K562 (cell line): ENCODE measurements around the gene NETO1. TPM values are rescaled to one million over a fixed set of nuclear protein-coding genes. Genes with fewer than 3 reads are reported as not detected.

Experiments
- ATAC-seq: fragments of 200-7000 bp; cut with Tn5 transposase; 3 replicates; pipeline ENCODE4 v1.9.1; 2020; ENCODE audit warnings: moderate library complexity
- BruUV-seq: library from RNA; stranded (reverse); fragments of 400-500 nt; replicated peaks from 2 replicates; lab custom pipeline; 2021; lab: Mats Ljungman, UMichigan
- CTCF ChIA-PET: fragments of 300-600 bp; formaldehyde crosslinking; extraction: SDS; loops from one replicate; lab custom pipeline; 2021; ENCODE audit warnings: low intra/inter-chr PET ratio; lab: Yijun Ruan, JAX
- POLR2A ChIA-PET: fragments of 300-600, 350-650 bp; sonication (Branson Sonifier 250); formaldehyde crosslinking; extraction: SDS; loops from one replicate; lab custom pipeline; 2021; ENCODE audit warnings: antibody characterized with exemption, inconsistent platforms; lab: Yijun Ruan, JAX
- DNase-seq, 4 experiments: peaks; one replicate each; pipeline versions ENCODE4 v3.0.0 to v3.0.0-alpha.2; 2011 to 2018; ENCODE audit warnings: low spot score in 3 of 4, mixed read lengths in 3 of 4; ENCODE audit errors: extremely low read depth in 1 of 4
- FAIRE-seq: peaks from 2 replicates; lab custom pipeline; 2011; peaks lifted over from hg19 to GRCh38; lab: Jason Lieb, UNC
- H2AFZ ChIP-seq: 2 replicates; pipeline ENCODE4 v1.6.0; 2011; ENCODE audit warnings: low read depth, low read length, control low read depth, inconsistent platforms
- H3K27ac ChIP-seq: fragments of 200-600 bp; 3 replicates; pipeline ENCODE4 v1.8.0; 2011; ENCODE audit warnings: low read depth, mild to moderate bottlenecking, control low read depth, inconsistent platforms, low read length, moderate library complexity, mixed read lengths; ENCODE audit errors: extremely low read depth
- H3K27me3 ChIP-seq, 2 experiments: fragments of 300-600 bp in 1 of 2; 2 replicates in 1 of 2; 3 replicates in 1 of 2; pipeline versions ENCODE4 v1.6.0 to v1.8.0; 2011; ENCODE audit warnings: inconsistent platforms in 2 of 2, low read length in 2 of 2, mild to moderate bottlenecking in 1 of 2, mixed read lengths in 1 of 2, moderate library complexity in 1 of 2; ENCODE audit not compliant: control insufficient read depth in 2 of 2, insufficient read depth in 2 of 2
- H3K36me3 ChIP-seq: fragments of 300-600 bp; 3 replicates; pipeline ENCODE4 v1.8.0; 2011; ENCODE audit warnings: mild to moderate bottlenecking, low read length, inconsistent platforms; ENCODE audit not compliant: control insufficient read depth, insufficient read depth
- H3K4me1 ChIP-seq, 2 experiments: fragments of 200-600 bp in 1 of 2; replicated peaks in 1 of 2; 2 replicates in 1 of 2; 3 replicates in 1 of 2; pipeline versions ENCODE4 v1.5.1 to v1.8.0; 2011; ENCODE audit warnings: inconsistent platforms in 2 of 2, low read length in 2 of 2, mild to moderate bottlenecking in 1 of 2, mixed read lengths in 1 of 2, moderate library complexity in 1 of 2; ENCODE audit not compliant: control insufficient read depth in 2 of 2, insufficient read depth in 2 of 2
- H3K4me2 ChIP-seq: 2 replicates; pipeline ENCODE4 v1.6.1; 2011; ENCODE audit warnings: low read length, control low read depth, inconsistent platforms, mixed read lengths; ENCODE audit not compliant: insufficient read depth
- H3K4me3 ChIP-seq: fragments of 200-600 bp; sonication (generic), shearing (Covaris generic); 2 replicates; pipeline ENCODE4 v1.5.1; 2016; ENCODE audit warnings: control low read depth, inconsistent platforms
- H3K79me2 ChIP-seq: fragments of 200-600 bp; 3 replicates; pipeline ENCODE4 v1.8.0; 2011; ENCODE audit warnings: low read length, inconsistent platforms; ENCODE audit not compliant: control insufficient read depth, insufficient read depth
- H3K9ac ChIP-seq, 2 experiments: 2 replicates each; pipeline versions ENCODE4 v1.6.0 to v1.6.1; 2011; ENCODE audit warnings: low read depth in 2 of 2, low read length in 2 of 2, control low read depth in 1 of 2, inconsistent platforms in 1 of 2, mild to moderate bottlenecking in 1 of 2, mixed read lengths in 1 of 2; ENCODE audit not compliant: insufficient read depth in 1 of 2
- H3K9me1 ChIP-seq: one replicate; pipeline ENCODE4 v1.6.0; 2011; ENCODE audit warnings: inconsistent platforms, mild to moderate bottlenecking, low read length, moderate library complexity; ENCODE audit not compliant: control insufficient read depth, insufficient read depth
- H3K9me3 ChIP-seq: replicated peaks from 2 replicates; pipeline ENCODE4 v1.5.1; 2011; ENCODE audit warnings: low read depth, low read length, inconsistent platforms; ENCODE audit not compliant: control insufficient read depth, insufficient read depth
- H4K20me1 ChIP-seq: replicated peaks from 2 replicates; pipeline ENCODE4 v1.6.1; 2011; ENCODE audit warnings: low read length, inconsistent platforms, mixed read lengths; ENCODE audit not compliant: control insufficient read depth, insufficient read depth
- ATF4 ChIP-seq: fragments of 450-650 bp; formaldehyde crosslinking; IDR thresholded peaks from 2 replicates; pipeline ENCODE4 v1.4.0; 2022; ENCODE audit warnings: mild to moderate bottlenecking, moderate library complexity
- CEBPG ChIP-seq, 3 experiments: fragments of 200-800 bp in 1 of 3; sonication (Bioruptor generic) in 1 of 3; sonication (generic) in 1 of 3; formaldehyde crosslinking in 1 of 3; IDR thresholded peaks in 2 of 3; conservative IDR thresholded peaks in 1 of 3; 2 replicates each; pipeline versions ENCODE4 v1.6.1 to v1.8.0; 2016 to 2022; ENCODE audit warnings: missing compliant biosample characterization in 2 of 3, missing genetic modification characterization in 2 of 3, mild to moderate bottlenecking in 1 of 3, missing genetic modification reagents in 1 of 3
- HCFC1 ChIP-seq: IDR thresholded peaks from 2 replicates; pipeline ENCODE4 v1.6.1; 2012; ENCODE audit warnings: low read depth, low read length, improper control_type of control experiment
- ZC3H11A ChIP-seq: IDR thresholded peaks from 2 replicates; pipeline ENCODE4 v1.6.1; 2012; ENCODE audit warnings: low read depth, low read length, improper control_type of control experiment
- ZSCAN32 ChIP-seq: fragments of 450-650 bp; formaldehyde crosslinking; IDR thresholded peaks from 2 replicates; pipeline ENCODE4 v1.4.0; 2020; ENCODE audit warnings: mild to moderate bottlenecking, moderate library complexity
- WGBS: fragments of 100-300 bp; shearing (Covaris generic); methylation state at CpG from one replicate; pipeline ENCODE4 v1.1.6; 2016; ENCODE audit warnings: low coverage, mixed read lengths; ENCODE audit not compliant: insufficient coverage; ENCODE audit errors: missing lambda C conversion rate; 5-methylcytosine and 5-hydroxymethylcytosine counted together
- in situ Hi-C: fragments of 300-500 bp; cut with MboI; formaldehyde crosslinking; loops from 4 replicates; pipeline ENCODE4 v1.15.0; 2018; ENCODE audit warnings: inconsistent platforms, mixed read lengths
- intact Hi-C: fragments of 100-400 bp; cut with micrococcal nuclease; formaldehyde crosslinking; loops from 2 replicates; pipeline ENCODE4 v1.14.2; 2022
- polyA plus RNA-seq, 8 experiments: library from polyadenylated mRNA; depleted of rRNA in 4 of 8; stranded (reverse) in 5 of 8; unstranded in 3 of 8; fragments of >200 nt; fragmentation: Nextera tagmentation in 2 of 8; fragmentation: Illumina TruSeq in 1 of 8; extraction: Ambion mirVana in 2 of 8; extraction: Trizol in 1 of 8; gene quantifications; 2 replicates each; pipeline versions ENCODE4 v1.2.1 to v1.2.3, GENCODE V29; 2011 to 2014; ENCODE audit warnings: inconsistent platforms in 1 of 8, missing spikeins in 1 of 8
- total RNA-seq, 7 experiments: library from RNA; depleted of rRNA in 6 of 7; stranded (reverse); fragments of >200 nt in 6 of 7; fragmentation: Illumina TruSeq in 2 of 7; extraction: Trizol in 2 of 7; gene quantifications; 2 replicates each; pipeline versions ENCODE4 v1.2.1 to v1.2.3, GENCODE V29; 2011 to 2021; ENCODE audit warnings: low replicate concordance in 1 of 7
- TF ChIP-seq, protein P1 (sequence below): fragments of 250-450 bp; sonication (Bioruptor Pico); IDR thresholded peaks from 2 replicates; pipeline ENCODE4 v1.4.0; 2020; ENCODE audit warnings: mild to moderate bottlenecking, moderate library complexity
- TF ChIP-seq, protein P2 (sequence below): fragments of 450-650 bp; IDR thresholded peaks from 2 replicates; pipeline ENCODE4 v1.6.1; 2018; ENCODE audit warnings: mild to moderate bottlenecking, low read depth; ENCODE audit not compliant: partially characterized antibody
- TF ChIP-seq, protein P3 (sequence below): fragments of 450-650 bp; formaldehyde crosslinking; IDR thresholded peaks from 2 replicates; pipeline ENCODE4 v1.4.0; 2022; ENCODE audit warnings: missing genetic modification characterization
- TF ChIP-seq, protein P4 (sequence below), 2 experiments: fragments of 450-650 bp in 1 of 2; sonication (generic) in 1 of 2; formaldehyde crosslinking in 1 of 2; IDR thresholded peaks in 1 of 2; conservative IDR thresholded peaks in 1 of 2; 2 replicates each; pipeline versions ENCODE4 v1.6.1 to v1.8.1; 2016 to 2023; ENCODE audit warnings: mild to moderate bottlenecking in 2 of 2, moderate library complexity in 2 of 2, inconsistent platforms in 1 of 2, missing genetic modification reagents in 1 of 2

The NETO1 gene
- total and polyA plus RNA-seq, 9 of the 15 experiments (the other 6 are each of a cell fraction or from before 2014, with no cell fraction given), result not detected

- TF ChIP-seq, protein P1, sequence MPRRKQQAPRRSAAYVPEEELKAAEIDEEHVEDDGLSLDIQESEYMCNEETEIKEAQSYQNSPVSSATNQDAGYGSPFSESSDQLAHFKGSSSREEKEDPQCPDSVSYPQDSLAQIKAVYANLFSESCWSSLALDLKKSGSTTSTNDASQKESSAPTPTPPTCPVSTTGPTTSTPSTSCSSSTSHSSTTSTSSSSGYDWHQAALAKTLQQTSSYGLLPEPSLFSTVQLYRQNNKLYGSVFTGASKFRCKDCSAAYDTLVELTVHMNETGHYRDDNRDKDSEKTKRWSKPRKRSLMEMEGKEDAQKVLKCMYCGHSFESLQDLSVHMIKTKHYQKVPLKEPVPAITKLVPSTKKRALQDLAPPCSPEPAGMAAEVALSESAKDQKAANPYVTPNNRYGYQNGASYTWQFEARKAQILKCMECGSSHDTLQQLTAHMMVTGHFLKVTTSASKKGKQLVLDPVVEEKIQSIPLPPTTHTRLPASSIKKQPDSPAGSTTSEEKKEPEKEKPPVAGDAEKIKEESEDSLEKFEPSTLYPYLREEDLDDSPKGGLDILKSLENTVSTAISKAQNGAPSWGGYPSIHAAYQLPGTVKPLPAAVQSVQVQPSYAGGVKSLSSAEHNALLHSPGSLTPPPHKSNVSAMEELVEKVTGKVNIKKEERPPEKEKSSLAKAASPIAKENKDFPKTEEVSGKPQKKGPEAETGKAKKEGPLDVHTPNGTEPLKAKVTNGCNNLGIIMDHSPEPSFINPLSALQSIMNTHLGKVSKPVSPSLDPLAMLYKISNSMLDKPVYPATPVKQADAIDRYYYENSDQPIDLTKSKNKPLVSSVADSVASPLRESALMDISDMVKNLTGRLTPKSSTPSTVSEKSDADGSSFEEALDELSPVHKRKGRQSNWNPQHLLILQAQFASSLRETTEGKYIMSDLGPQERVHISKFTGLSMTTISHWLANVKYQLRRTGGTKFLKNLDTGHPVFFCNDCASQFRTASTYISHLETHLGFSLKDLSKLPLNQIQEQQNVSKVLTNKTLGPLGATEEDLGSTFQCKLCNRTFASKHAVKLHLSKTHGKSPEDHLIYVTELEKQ (CRISPR knock-in tag), result no peak
- TF ChIP-seq, protein P2, sequence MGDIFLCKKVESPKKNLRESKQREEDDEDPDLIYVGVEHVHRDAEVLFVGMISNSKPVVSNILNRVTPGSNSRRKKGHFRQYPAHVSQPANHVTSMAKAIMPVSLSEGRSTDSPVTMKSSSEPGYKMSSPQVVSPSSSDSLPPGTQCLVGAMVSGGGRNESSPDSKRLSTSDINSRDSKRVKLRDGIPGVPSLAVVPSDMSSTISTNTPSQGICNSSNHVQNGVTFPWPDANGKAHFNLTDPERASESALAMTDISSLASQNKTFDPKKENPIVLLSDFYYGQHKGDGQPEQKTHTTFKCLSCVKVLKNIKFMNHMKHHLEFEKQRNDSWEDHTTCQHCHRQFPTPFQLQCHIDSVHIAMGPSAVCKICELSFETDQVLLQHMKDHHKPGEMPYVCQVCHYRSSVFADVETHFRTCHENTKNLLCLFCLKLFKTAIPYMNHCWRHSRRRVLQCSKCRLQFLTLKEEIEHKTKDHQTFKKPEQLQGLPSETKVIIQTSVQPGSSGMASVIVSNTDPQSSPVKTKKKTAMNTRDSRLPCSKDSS, result no peak
Measured at GRCh38 chr18:72752220-72752619, 115.6 kb downstream of the NETO1 start (continued).

- ATAC-seq (no peak), DNase-seq (no peak), FAIRE-seq (no peak)
- H3K4me2 ChIP-seq, result no peak overlapping the region
- no peaks in the 10 kb centered on the region for H3K27me3 ChIP-seq
- in situ Hi-C loops, result no loop called here
- no peak overlapping the region for H3K27ac ChIP-seq
- TF ChIP-seq, protein P3, sequence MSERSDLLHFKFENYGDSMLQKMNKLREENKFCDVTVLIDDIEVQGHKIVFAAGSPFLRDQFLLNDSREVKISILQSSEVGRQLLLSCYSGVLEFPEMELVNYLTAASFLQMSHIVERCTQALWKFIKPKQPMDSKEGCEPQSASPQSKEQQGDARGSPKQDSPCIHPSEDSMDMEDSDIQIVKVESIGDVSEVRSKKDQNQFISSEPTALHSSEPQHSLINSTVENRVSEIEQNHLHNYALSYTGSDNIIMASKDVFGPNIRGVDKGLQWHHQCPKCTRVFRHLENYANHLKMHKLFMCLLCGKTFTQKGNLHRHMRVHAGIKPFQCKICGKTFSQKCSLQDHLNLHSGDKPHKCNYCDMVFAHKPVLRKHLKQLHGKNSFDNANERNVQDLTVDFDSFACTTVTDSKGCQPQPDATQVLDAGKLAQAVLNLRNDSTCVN (CRISPR knock-in tag), result no peak
- no peak for TF ChIP-seq HCFC1
- TF ChIP-seq ATF4, result peak; percentile 79
- no peak for TF ChIP-seq ZC3H11A
- peak; percentile 44; the same call in 1 of the 2 replicates for TF ChIP-seq ZSCAN32
- TF ChIP-seq CEBPG (CRISPR knock-in tag; IDR thresholded peaks at IDR 0.05), result no peak
- peak; percentile 36 to 78; a peak in 3 of 4 replicates for TF ChIP-seq CEBPG (tag; conservative IDR thresholded peaks at IDR 0.05 in 1 of 2, IDR thresholded peaks at IDR 0.05 in 1 of 2)
- TF ChIP-seq, protein P4, sequence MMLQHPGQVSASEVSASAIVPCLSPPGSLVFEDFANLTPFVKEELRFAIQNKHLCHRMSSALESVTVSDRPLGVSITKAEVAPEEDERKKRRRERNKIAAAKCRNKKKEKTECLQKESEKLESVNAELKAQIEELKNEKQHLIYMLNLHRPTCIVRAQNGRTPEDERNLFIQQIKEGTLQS (IDR thresholded peaks at IDR 0.05), result peak; percentile 50; the same call in 1 of the 2 replicates
- TF ChIP-seq, protein P4 (CRISPR knock-in tag; conservative IDR thresholded peaks at IDR 0.05), result no peak
- 0% methylated on average over 1 of the region's 1 CpG for WGBS
- no peaks in the 10 kb centered on the region for H3K36me3 ChIP-seq
- ChIA-PET CTCF (no interaction called here), POLR2A (no interaction called here)
- no peak overlapping the region for H3K9ac ChIP-seq
- no peaks in the 10 kb centered on the region for H3K79me2 ChIP-seq
- H3K9me3 ChIP-seq, result no peaks in the 10 kb centered on the region
- no peaks in the 10 kb centered on the region for H4K20me1 ChIP-seq
- no peaks in the 10 kb centered on the region for H3K9me1 ChIP-seq
- no peak overlapping the region for H3K4me3 ChIP-seq
- BruUV-seq, result no TSS peak
- H2AFZ ChIP-seq, result no peak overlapping the region
- intact Hi-C loops, result no loop called here
- no peaks in the 10 kb centered on the region for H3K4me1 ChIP-seq
Measured at GRCh38 chr18:72742002-72742401, 125.8 kb downstream of the NETO1 start.
